Astrocyte (in vitro differentiated cells and primary cell): ENCODE measurements around the gene TICAM2. TPM values are rescaled to one million over a fixed set of nuclear protein-coding genes. Genes with fewer than 3 reads are reported as not detected.

ENCODE experiments used
- DNase-seq: peaks from one replicate; pipeline ENCODE4 v3.0.0-alpha.2; 2010; ENCODE audit warnings: low read depth
- FAIRE-seq: peaks from 2 replicates; lab custom pipeline; 2011; peaks lifted over from hg19 to GRCh38; lab: Jason Lieb, UNC
- H2AFZ ChIP-seq: 2 replicates; pipeline ENCODE4 v1.6.0; 2012; ENCODE audit warnings: low read depth, low read length, inconsistent platforms
- H3K27ac ChIP-seq: 2 replicates; pipeline ENCODE4 v1.5.1; 2011; ENCODE audit warnings: low read depth, low read length, inconsistent platforms
- H3K27me3 ChIP-seq: 2 replicates; pipeline ENCODE4 v1.6.0; 2011; ENCODE audit warnings: low read length, inconsistent platforms; ENCODE audit not compliant: insufficient read depth
- H3K36me3 ChIP-seq: 2 replicates; pipeline ENCODE4 v1.5.1; 2011; ENCODE audit warnings: low read length, inconsistent platforms; ENCODE audit not compliant: insufficient read depth
- H3K4me1 ChIP-seq: 2 replicates; pipeline ENCODE4 v1.5.1; 2011; ENCODE audit warnings: low read length, inconsistent platforms; ENCODE audit not compliant: insufficient read depth
- H3K4me2 ChIP-seq: 2 replicates; pipeline ENCODE4 v1.6.0; 2012; ENCODE audit warnings: low read length, inconsistent platforms
- H3K4me3 ChIP-seq: 2 replicates; pipeline ENCODE4 v1.5.1; 2011; ENCODE audit warnings: low read depth, mild to moderate bottlenecking, low read length, inconsistent platforms; ENCODE audit not compliant: insufficient read depth
- H3K79me2 ChIP-seq: 2 replicates; pipeline ENCODE4 v1.6.0; 2012; ENCODE audit warnings: mild to moderate bottlenecking, low read length, inconsistent platforms; ENCODE audit not compliant: insufficient read depth
- H3K9ac ChIP-seq: 2 replicates; pipeline ENCODE4 v1.6.0; 2012; ENCODE audit warnings: mild to moderate bottlenecking, low read length, inconsistent platforms
- H3K9me3 ChIP-seq: 2 replicates; pipeline ENCODE4 v1.5.1; 2012; ENCODE audit warnings: low read depth, mild to moderate bottlenecking, low read length, inconsistent platforms; ENCODE audit not compliant: insufficient read depth
- H4K20me1 ChIP-seq: 2 replicates; pipeline ENCODE4 v1.6.0; 2012; ENCODE audit warnings: low read length, inconsistent platforms; ENCODE audit not compliant: insufficient read depth
- H3K27ac Mint-ChIP-seq: one replicate; pipeline ENCODE4 v1.8.0; 2021; ENCODE audit warnings: mild to moderate bottlenecking, mixed read lengths; ENCODE audit not compliant: unreplicated experiment
- H3K27me3 Mint-ChIP-seq: one replicate; pipeline ENCODE4 v1.8.0; 2021; ENCODE audit warnings: low read depth, mixed read lengths; ENCODE audit not compliant: unreplicated experiment
- H3K36me3 Mint-ChIP-seq: one replicate; pipeline ENCODE4 v1.8.0; 2021; ENCODE audit warnings: low read depth, mixed read lengths; ENCODE audit not compliant: unreplicated experiment
- H3K4me1 Mint-ChIP-seq: one replicate; pipeline ENCODE4 v1.8.0; 2021; ENCODE audit warnings: low read depth, mixed read lengths; ENCODE audit not compliant: unreplicated experiment
- H3K4me3 Mint-ChIP-seq: one replicate; pipeline ENCODE4 v1.8.0; 2021; ENCODE audit warnings: mild to moderate bottlenecking, moderate library complexity, mixed read lengths; ENCODE audit not compliant: unreplicated experiment
- H3K9me3 Mint-ChIP-seq: one replicate; pipeline ENCODE4 v1.8.0; 2021; ENCODE audit warnings: mild to moderate bottlenecking, mixed read lengths; ENCODE audit not compliant: unreplicated experiment
- EZH2 ChIP-seq: IDR thresholded peaks from 2 replicates; pipeline ENCODE4 v1.6.1; 2012; ENCODE audit warnings: mild to moderate bottlenecking, low read length, inconsistent platforms; ENCODE audit not compliant: insufficient read depth
- total RNA-seq: library from RNA; stranded (reverse); gene quantifications from 2 replicates; pipeline ENCODE4 v1.2.1, GENCODE V29; 2021
- TF ChIP-seq, protein P1 (sequence below): IDR thresholded peaks from 2 replicates; pipeline ENCODE4 v1.5.1; 2011; ENCODE audit warnings: low read depth, mild to moderate bottlenecking, inconsistent platforms, low read length, moderate library complexity; ENCODE audit not compliant: insufficient read depth

TICAM2 gene
- total RNA-seq, 1 donor from 2014 or later, result 6.8 TPM

DNA sequence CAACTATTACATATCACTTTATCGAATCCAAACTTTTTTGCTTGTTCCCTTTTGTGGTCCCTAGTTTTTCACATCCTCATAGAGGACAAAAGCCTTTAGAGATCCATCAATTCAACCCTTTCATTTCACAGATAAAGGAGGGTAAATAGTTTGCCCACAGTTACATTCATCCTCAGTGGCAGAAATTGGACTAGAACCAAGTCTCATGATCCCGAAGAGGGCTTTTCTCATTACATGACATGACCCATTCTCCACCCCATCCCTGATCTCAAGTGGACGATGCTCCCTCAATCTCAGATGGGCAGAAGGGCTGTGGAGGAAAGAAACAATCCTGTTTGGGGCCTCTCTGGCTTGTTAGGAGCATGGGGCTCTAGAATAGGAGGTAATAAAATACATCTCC, 23.1 kb downstream of the TICAM2 start:
- Mint-ChIP-seq H3K27me3 (no peaks in the 10 kb centered on the region), H3K4me1 (peaks cover 42% of the 10 kb centered on the region), H3K36me3 (peaks cover 7% of the 10 kb centered on the region), H3K4me3 (no peak overlapping the region), H3K9me3 (peaks cover 7% of the 10 kb centered on the region), H3K27ac (no peak overlapping the region)
- Histone ChIP-seq H3K27ac (peak overlapping the region; percentile 12), H3K4me1 (peaks cover 38% of the 10 kb centered on the region), H3K9ac (no peak overlapping the region), H2AFZ (no peak overlapping the region), H4K20me1 (no peaks in the 10 kb centered on the region), H3K4me3 (no peak overlapping the region), H3K9me3 (no peaks in the 10 kb centered on the region), H3K27me3 (no peaks in the 10 kb centered on the region), H3K79me2 (peaks cover 22% of the 10 kb centered on the region), H3K4me2 (peak overlapping the region; percentile 24), H3K36me3 (peaks cover 6% of the 10 kb centered on the region)
- no peak for FAIRE-seq
- TF ChIP-seq, protein P1, sequence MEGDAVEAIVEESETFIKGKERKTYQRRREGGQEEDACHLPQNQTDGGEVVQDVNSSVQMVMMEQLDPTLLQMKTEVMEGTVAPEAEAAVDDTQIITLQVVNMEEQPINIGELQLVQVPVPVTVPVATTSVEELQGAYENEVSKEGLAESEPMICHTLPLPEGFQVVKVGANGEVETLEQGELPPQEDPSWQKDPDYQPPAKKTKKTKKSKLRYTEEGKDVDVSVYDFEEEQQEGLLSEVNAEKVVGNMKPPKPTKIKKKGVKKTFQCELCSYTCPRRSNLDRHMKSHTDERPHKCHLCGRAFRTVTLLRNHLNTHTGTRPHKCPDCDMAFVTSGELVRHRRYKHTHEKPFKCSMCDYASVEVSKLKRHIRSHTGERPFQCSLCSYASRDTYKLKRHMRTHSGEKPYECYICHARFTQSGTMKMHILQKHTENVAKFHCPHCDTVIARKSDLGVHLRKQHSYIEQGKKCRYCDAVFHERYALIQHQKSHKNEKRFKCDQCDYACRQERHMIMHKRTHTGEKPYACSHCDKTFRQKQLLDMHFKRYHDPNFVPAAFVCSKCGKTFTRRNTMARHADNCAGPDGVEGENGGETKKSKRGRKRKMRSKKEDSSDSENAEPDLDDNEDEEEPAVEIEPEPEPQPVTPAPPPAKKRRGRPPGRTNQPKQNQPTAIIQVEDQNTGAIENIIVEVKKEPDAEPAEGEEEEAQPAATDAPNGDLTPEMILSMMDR, result no peak
- no peak for TF ChIP-seq EZH2
- DNase-seq, result no peak

DNA sequence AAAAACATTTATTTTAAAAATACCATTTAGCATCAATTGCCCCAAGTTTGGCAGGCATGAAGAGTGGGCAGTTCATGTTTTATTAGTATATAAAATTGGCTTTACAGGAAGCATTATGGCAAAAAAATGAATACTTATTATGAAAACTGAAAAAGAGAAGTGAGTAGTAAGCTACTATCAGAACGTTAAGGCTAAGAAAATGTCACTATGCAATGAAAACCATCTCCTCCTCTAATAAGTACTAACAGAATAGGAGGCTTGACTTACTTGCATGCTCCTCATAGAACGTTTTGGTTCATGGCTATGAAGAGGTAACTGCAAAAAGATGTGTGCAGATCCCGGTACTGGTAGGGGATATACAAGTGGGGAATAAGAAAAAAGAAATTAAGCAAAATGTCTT, 23.6 kb downstream of the TICAM2 start:
- Histone ChIP-seq H3K4me2 (no peak overlapping the region), H3K79me2 (peaks cover 20% of the 10 kb centered on the region), H3K27ac (no peak overlapping the region), H3K9me3 (no peaks in the 10 kb centered on the region), H3K4me3 (no peak overlapping the region), H4K20me1 (no peaks in the 10 kb centered on the region), H3K36me3 (peaks cover 6% of the 10 kb centered on the region), H3K9ac (no peak overlapping the region), H3K27me3 (no peaks in the 10 kb centered on the region), H2AFZ (no peak overlapping the region), H3K4me1 (peaks cover 35% of the 10 kb centered on the region)
- Mint-ChIP-seq H3K9me3 (peaks cover 7% of the 10 kb centered on the region), H3K36me3 (peaks cover 7% of the 10 kb centered on the region), H3K4me3 (no peak overlapping the region), H3K27ac (no peak overlapping the region), H3K4me1 (peaks cover 41% of the 10 kb centered on the region), H3K27me3 (no peaks in the 10 kb centered on the region)
- DNase-seq (no peak), FAIRE-seq (no peak)
- no peak for TF ChIP-seq EZH2
- TF ChIP-seq, protein P1, result no peak

DNA sequence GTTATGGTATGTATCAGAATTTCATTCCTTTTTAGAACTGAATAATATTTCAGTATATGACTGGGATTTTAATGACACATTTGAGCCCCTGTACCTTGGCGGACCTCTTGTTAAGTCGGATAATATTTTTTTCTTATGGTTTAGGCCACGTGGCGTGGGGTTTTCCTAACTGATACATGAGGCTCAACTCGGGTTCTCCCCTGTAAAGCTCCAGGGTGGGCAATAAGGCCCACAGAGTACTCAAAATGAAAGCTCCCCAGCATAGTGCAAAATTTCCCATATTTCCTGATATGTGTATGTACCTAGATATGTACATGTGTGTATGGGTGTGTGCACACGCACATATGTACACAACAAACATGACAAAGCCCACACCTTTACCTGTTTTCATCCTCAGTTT, 24.5 kb downstream of the TICAM2 start:
- Histone ChIP-seq H3K9me3 (no peaks in the 10 kb centered on the region), H3K79me2 (peaks cover 16% of the 10 kb centered on the region), H3K4me1 (peaks cover 32% of the 10 kb centered on the region), H3K27ac (no peak overlapping the region), H3K4me2 (no peak overlapping the region), H3K36me3 (peaks cover 6% of the 10 kb centered on the region), H4K20me1 (no peaks in the 10 kb centered on the region), H3K9ac (no peak overlapping the region), H3K4me3 (no peak overlapping the region), H2AFZ (no peak overlapping the region), H3K27me3 (no peaks in the 10 kb centered on the region)
- H3K27ac Mint-ChIP-seq, result no peak overlapping the region
- peaks cover 7% of the 10 kb centered on the region for H3K9me3 Mint-ChIP-seq
- TF ChIP-seq, protein P1, result no peak
- TF ChIP-seq EZH2, result no peak
- H3K4me3 Mint-ChIP-seq, result no peak overlapping the region
- H3K36me3 Mint-ChIP-seq, result peaks cover 7% of the 10 kb centered on the region
- H3K27me3 Mint-ChIP-seq, result no peaks in the 10 kb centered on the region
- no peak for FAIRE-seq
- no peak for DNase-seq
- peaks cover 37% of the 10 kb centered on the region for H3K4me1 Mint-ChIP-seq
